ENCODE data around the gene NIPSNAP2. TPM values are rescaled to one million over a fixed set of nuclear protein-coding genes. Genes with fewer than 3 reads are reported as not detected.

Gene NIPSNAP2
- total RNA-seq, 2 experiments from 2014 or later, result 54.2 to 56.7 TPM

DNA sequence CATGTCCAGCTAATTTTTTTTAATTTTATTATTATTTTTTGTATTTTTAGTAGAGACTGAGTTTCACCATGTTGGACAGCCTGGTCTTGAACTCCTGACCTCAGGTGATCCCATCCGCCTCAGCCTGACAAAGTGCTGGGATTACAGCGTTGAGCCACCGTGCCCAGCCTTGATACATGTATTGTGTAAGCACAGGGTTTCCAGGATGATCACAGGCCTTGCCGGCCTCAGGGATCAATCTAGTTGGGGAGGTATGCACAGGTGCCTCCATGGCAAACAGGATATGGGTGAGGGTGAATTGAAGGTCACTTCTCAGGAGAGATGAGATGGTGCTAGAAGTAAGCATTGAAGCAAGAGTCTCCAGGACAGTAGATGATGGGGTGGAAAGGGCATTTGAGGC, 7.2 kb upstream of the NIPSNAP2 start:
- DNase-seq (no peak), ATAC-seq (no peak)
- no peaks in the 10 kb centered on the region for H3K27me3 Mint-ChIP-seq
- H3K36me3 Mint-ChIP-seq (ENCODE audit: low read depth), result peaks cover 37% of the 10 kb centered on the region
- TF ChIP-seq, protein P1, sequence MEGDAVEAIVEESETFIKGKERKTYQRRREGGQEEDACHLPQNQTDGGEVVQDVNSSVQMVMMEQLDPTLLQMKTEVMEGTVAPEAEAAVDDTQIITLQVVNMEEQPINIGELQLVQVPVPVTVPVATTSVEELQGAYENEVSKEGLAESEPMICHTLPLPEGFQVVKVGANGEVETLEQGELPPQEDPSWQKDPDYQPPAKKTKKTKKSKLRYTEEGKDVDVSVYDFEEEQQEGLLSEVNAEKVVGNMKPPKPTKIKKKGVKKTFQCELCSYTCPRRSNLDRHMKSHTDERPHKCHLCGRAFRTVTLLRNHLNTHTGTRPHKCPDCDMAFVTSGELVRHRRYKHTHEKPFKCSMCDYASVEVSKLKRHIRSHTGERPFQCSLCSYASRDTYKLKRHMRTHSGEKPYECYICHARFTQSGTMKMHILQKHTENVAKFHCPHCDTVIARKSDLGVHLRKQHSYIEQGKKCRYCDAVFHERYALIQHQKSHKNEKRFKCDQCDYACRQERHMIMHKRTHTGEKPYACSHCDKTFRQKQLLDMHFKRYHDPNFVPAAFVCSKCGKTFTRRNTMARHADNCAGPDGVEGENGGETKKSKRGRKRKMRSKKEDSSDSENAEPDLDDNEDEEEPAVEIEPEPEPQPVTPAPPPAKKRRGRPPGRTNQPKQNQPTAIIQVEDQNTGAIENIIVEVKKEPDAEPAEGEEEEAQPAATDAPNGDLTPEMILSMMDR (IDR thresholded peaks at IDR 0.05), result no peak
- POLR2A ChIA-PET, result interaction anchor here (1.2 kb wide), 1 partner anchor 8 kb away, joined by 3 read pairs; no protein-coding TSS in a partner anchor
- no peaks in the 10 kb centered on the region for H3K9me3 Mint-ChIP-seq
- H3K27ac Mint-ChIP-seq, result no peak overlapping the region
- CTCF ChIA-PET, result no interaction called here
- no peak overlapping the region for H3K4me3 Mint-ChIP-seq
- H3K4me1 Mint-ChIP-seq (ENCODE audit: low read depth), result peaks cover 15% of the 10 kb centered on the region
- intact Hi-C loops (cut with micrococcal nuclease), result no loop called here

DNA sequence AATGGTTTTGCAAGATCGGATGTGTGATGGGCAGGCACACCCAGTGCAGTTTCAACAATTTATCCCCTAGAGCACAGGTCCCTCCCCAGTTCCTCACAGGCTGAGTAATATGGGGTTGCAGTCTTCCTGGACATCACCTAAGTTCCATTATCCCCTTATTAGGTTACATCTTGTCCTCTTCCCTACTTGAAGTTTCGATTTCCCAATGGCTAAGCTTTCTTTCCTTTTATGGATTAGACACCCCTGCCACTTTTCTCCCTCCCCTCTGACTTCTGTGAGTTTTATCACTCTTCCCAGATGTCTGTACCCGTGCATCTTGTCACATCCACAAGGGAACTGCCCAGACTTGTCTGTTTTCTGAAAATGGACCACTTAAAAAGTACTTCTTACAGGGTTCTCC, 2.4 kb upstream of the NIPSNAP2 start:
- Mint-ChIP-seq H3K4me1 (ENCODE audit: low read depth) (peaks cover 22% of the 10 kb centered on the region), H3K4me3 (no peak overlapping the region), H3K27ac (no peak overlapping the region), H3K27me3 (no peaks in the 10 kb centered on the region), H3K36me3 (ENCODE audit: low read depth) (peaks cover 22% of the 10 kb centered on the region), H3K9me3 (no peaks in the 10 kb centered on the region)
- intact Hi-C loops (cut with micrococcal nuclease), result loop anchor here (5.0 kb wide), 1 partner anchor 320 kb away; no protein-coding TSS in a partner anchor
- ATAC-seq (no peak), DNase-seq (no peak)
- TF ChIP-seq, protein P1 (IDR thresholded peaks at IDR 0.05), result no peak
- CTCF ChIA-PET, result interaction anchor here (1.2 kb wide), 1 partner anchor 320 kb away, joined by 6 read pairs; no protein-coding TSS in a partner anchor
- POLR2A ChIA-PET, result interaction anchor here (0.7 kb wide), 1 partner anchor 376 kb away, joined by 3 read pairs; no protein-coding TSS in a partner anchor

DNA sequence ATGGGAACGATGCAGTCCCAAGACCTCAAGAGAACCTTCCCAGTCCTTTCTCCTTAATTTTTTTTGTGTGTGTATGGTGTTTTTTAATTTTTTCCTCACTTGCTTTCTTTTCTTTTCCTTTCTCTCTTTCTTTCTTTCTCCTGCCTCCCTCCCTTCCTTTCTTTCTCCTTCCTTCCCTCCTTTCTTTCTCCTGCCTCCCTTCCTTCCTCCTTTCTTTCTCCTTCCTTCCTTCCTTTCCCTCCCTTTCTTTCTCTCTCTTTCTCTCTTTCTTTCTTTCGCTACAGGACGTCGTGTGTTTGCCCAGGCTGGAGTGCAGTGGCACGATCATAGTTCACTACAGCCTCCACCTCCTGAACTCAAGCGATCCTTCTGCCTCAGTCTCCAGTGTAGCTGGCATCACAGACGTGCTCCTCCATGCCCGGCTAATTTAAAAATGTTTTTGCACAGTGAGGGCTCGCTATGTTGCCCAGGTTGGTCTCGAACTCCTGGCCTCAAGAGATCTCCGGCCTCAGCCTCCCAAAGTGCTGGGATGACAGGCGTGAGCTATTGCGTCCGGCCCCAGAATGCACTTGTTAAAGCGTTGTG, 709 bp upstream of the NIPSNAP2 start:
- ChIA-PET CTCF (interaction anchor here (0.5 to 1.7 kb wide), 14 partner anchors 9 to 490 kb away, joined by 3 to 12 read pairs (median 4); partner anchors contain the start of gene MRPS17), POLR2A (interaction anchor here (0.6 to 0.9 kb wide), 3 partner anchors 17 to 1897 kb away, joined by 3 to 4 read pairs (median 3); no protein-coding TSS in a partner anchor)
- TF ChIP-seq, protein P1 (IDR thresholded peaks at IDR 0.05), result no peak
- Mint-ChIP-seq H3K4me1 (ENCODE audit: low read depth) (peaks cover 28% of the 10 kb centered on the region), H3K9me3 (no peaks in the 10 kb centered on the region), H3K27me3 (no peaks in the 10 kb centered on the region), H3K4me3 (peak overlapping the region; percentile 69), H3K36me3 (ENCODE audit: low read depth) (peaks cover 20% of the 10 kb centered on the region), H3K27ac (peak overlapping the region; percentile 76)
- ATAC-seq, result no peak
- DNase-seq, result no peak
- intact Hi-C loops (cut with micrococcal nuclease), result loop anchor here (5.0 kb wide), 1 partner anchor 321 kb away; no protein-coding TSS in a partner anchor

DNA sequence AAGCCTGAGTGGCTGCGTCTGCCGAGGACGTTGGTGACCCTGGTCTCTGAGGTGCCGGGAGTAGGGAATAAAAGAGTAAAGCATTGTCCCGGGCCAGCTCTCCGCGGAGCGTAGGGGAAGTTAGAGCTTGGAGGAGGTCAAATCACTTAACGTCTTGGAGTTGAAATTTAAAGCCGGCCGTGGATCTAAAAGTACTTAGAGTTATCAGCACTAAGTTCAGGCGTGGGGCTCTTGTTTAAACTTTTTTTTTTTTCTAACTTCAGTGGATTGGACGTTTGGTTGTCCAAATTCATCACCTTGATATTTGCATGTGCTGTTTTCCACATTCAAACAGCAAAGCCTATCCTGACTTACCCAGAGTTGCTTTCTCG, 700 bp downstream of the NIPSNAP2 start:
- DNase-seq, result no peak
- Mint-ChIP-seq H3K4me1 (ENCODE audit: low read depth) (peaks cover 36% of the 10 kb centered on the region), H3K9me3 (no peaks in the 10 kb centered on the region), H3K27ac (peak overlapping the region; percentile 88), H3K36me3 (ENCODE audit: low read depth) (peaks cover 23% of the 10 kb centered on the region), H3K27me3 (no peaks in the 10 kb centered on the region), H3K4me3 (peak overlapping the region; percentile 85)
- TF ChIP-seq, protein P1 (IDR thresholded peaks at IDR 0.05), result no peak
- intact Hi-C loops (cut with micrococcal nuclease), result no loop called here
- ChIA-PET POLR2A (interaction anchor here (1.3 kb wide), 1 partner anchor 8 kb away, joined by 3 read pairs; no protein-coding TSS in a partner anchor), CTCF (interaction anchor here (0.6 to 1.7 kb wide), 4 partner anchors 13 to 343 kb away, joined by 3 to 6 read pairs (median 4); partner anchors contain the start of gene MRPS17)
- no peak for ATAC-seq

Measured in activated CD8-positive, alpha-beta T cell treated with anti-CD3 and anti-CD28 coated beads for 36 hours (primary cell).